OCI-LY1 (cell line): ENCODE measurements around the gene GLP2R.

ENCODE experiments used
- H2AFZ ChIP-seq: fragments of 200-600 bp; sonication (generic), shearing (Covaris generic); 2 replicates; pipeline ENCODE4 v1.6.0; 2014; ENCODE audit warnings: antibody characterized with exemption, mild to moderate bottlenecking, low read length
- H3F3A ChIP-seq: fragments of 200-600 bp; sonication (generic), shearing (Covaris generic); 2 replicates; pipeline ENCODE4 v1.6.0; 2014; ENCODE audit warnings: mild to moderate bottlenecking, antibody characterized with exemption, low read length, moderate library complexity; ENCODE audit not compliant: insufficient read depth
- H3K27ac ChIP-seq: fragments of 200-600 bp; sonication (generic); 2 replicates; pipeline ENCODE4 v1.5.1; 2014; ENCODE audit warnings: low read length, mixed run types, mild to moderate bottlenecking, low read depth; ENCODE audit not compliant: poor library complexity, severe bottlenecking
- H3K27me3 ChIP-seq: fragments of 200-600 bp; sonication (generic); 2 replicates; pipeline ENCODE4 v1.6.0; 2014; ENCODE audit warnings: antibody characterized with exemption, mild to moderate bottlenecking, low read length, moderate library complexity; ENCODE audit not compliant: insufficient read depth
- H3K36me3 ChIP-seq: fragments of 200-600 bp; sonication (generic); 2 replicates; pipeline ENCODE4 v1.6.1; 2014; ENCODE audit warnings: mild to moderate bottlenecking, antibody characterized with exemption, low read length, moderate library complexity, mixed read lengths; ENCODE audit not compliant: insufficient read depth
- H3K4me1 ChIP-seq: fragments of 200-600 bp; sonication (generic); 2 replicates; pipeline ENCODE4 v1.5.1; 2014; ENCODE audit warnings: mild to moderate bottlenecking, low read length, moderate library complexity; ENCODE audit not compliant: insufficient read depth, severe bottlenecking
- H3K4me2 ChIP-seq: fragments of 200-600 bp; sonication (generic), shearing (Covaris generic); 2 replicates; pipeline ENCODE4 v1.6.1; 2014; ENCODE audit warnings: low read length
- H3K4me3 ChIP-seq: fragments of 200-600 bp; sonication (generic); 2 replicates; pipeline ENCODE4 v1.5.1; 2014; ENCODE audit warnings: low read length, low read depth, mild to moderate bottlenecking, mixed read lengths; ENCODE audit not compliant: poor library complexity, severe bottlenecking
- H3K79me2 ChIP-seq: fragments of 200-600 bp; shearing (Covaris generic); 2 replicates; pipeline ENCODE4 v1.6.1; 2016; ENCODE audit warnings: mixed run types, low read length, mixed read lengths; ENCODE audit not compliant: insufficient read depth
- H3K9ac ChIP-seq: fragments of 200-600 bp; sonication (generic), shearing (Covaris generic); 2 replicates; pipeline ENCODE4 v1.6.1; 2014; ENCODE audit warnings: mild to moderate bottlenecking, low read length, mixed read lengths
- H3K9me2 ChIP-seq: fragments of 200-600 bp; sonication (generic), shearing (Covaris generic); 2 replicates; pipeline ENCODE4 v1.6.1; 2014; ENCODE audit warnings: low read depth, mild to moderate bottlenecking, low read length, mixed read lengths
- H3K9me3 ChIP-seq: fragments of 200-600 bp; shearing (Covaris generic); 2 replicates; pipeline ENCODE4 v1.6.1; 2014; ENCODE audit warnings: low read length, mixed read lengths
- H4K20me1 ChIP-seq: fragments of 200-600 bp; sonication (generic), shearing (Covaris generic); 2 replicates; pipeline ENCODE4 v1.6.0; 2016; ENCODE audit warnings: mild to moderate bottlenecking, low read length; ENCODE audit not compliant: insufficient read depth
- EZH2 ChIP-seq: fragments of 200-600 bp; sonication (generic), shearing (Covaris generic); IDR thresholded peaks from 2 replicates; pipeline ENCODE4 v1.8.0; 2017; ENCODE audit warnings: borderline replicate concordance, mixed run types, mild to moderate bottlenecking, antibody characterized with exemption, low read length, moderate library complexity, mixed read lengths
- TF ChIP-seq, protein P1 (sequence below): fragments of 200-600 bp; sonication (generic), shearing (Covaris generic); IDR thresholded peaks from 2 replicates; pipeline ENCODE4 v1.5.1; 2017; ENCODE audit warnings: mild to moderate bottlenecking, antibody characterized with exemption, low read length, moderate library complexity, mixed read lengths

GLP2R gene

DNA sequence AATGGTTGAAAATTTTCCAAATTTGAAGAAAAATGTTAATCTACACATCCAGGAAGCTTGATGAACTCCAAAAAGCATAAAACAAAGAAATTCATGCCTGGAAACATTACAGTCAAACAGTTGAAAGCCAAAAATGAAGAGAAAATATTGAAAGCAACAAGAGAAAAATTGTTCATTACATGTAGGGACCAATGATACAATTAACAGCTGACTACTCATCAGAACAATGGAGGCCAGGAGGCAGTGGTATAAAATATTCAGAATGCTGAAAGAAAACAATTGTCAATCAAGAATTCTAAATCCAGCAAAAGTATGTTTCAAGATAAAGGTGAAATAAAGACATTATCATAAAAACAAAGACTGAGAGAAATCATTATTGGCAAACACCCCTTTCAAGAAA lies 57.7 kb downstream of the GLP2R start:
- Histone ChIP-seq H4K20me1 (no peaks in the 10 kb centered on the region), H3K9me2 (no peaks in the 10 kb centered on the region), H3K27ac (no peak overlapping the region), H3K4me1 (no peaks in the 10 kb centered on the region), H3K9ac (no peak overlapping the region), H3K79me2 (no peaks in the 10 kb centered on the region), H3K9me3 (peaks cover 3% of the 10 kb centered on the region; the same call in 1 of the 2 replicates), H3K4me3 (no peak overlapping the region), H3K27me3 (no peaks in the 10 kb centered on the region), H2AFZ (no peak overlapping the region), H3K4me2 (no peak overlapping the region), H3K36me3 (no peaks in the 10 kb centered on the region), H3F3A (no peaks in the 10 kb centered on the region)
- TF ChIP-seq EZH2: no peak
- TF ChIP-seq, protein P1, sequence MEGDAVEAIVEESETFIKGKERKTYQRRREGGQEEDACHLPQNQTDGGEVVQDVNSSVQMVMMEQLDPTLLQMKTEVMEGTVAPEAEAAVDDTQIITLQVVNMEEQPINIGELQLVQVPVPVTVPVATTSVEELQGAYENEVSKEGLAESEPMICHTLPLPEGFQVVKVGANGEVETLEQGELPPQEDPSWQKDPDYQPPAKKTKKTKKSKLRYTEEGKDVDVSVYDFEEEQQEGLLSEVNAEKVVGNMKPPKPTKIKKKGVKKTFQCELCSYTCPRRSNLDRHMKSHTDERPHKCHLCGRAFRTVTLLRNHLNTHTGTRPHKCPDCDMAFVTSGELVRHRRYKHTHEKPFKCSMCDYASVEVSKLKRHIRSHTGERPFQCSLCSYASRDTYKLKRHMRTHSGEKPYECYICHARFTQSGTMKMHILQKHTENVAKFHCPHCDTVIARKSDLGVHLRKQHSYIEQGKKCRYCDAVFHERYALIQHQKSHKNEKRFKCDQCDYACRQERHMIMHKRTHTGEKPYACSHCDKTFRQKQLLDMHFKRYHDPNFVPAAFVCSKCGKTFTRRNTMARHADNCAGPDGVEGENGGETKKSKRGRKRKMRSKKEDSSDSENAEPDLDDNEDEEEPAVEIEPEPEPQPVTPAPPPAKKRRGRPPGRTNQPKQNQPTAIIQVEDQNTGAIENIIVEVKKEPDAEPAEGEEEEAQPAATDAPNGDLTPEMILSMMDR: no peak

DNA sequence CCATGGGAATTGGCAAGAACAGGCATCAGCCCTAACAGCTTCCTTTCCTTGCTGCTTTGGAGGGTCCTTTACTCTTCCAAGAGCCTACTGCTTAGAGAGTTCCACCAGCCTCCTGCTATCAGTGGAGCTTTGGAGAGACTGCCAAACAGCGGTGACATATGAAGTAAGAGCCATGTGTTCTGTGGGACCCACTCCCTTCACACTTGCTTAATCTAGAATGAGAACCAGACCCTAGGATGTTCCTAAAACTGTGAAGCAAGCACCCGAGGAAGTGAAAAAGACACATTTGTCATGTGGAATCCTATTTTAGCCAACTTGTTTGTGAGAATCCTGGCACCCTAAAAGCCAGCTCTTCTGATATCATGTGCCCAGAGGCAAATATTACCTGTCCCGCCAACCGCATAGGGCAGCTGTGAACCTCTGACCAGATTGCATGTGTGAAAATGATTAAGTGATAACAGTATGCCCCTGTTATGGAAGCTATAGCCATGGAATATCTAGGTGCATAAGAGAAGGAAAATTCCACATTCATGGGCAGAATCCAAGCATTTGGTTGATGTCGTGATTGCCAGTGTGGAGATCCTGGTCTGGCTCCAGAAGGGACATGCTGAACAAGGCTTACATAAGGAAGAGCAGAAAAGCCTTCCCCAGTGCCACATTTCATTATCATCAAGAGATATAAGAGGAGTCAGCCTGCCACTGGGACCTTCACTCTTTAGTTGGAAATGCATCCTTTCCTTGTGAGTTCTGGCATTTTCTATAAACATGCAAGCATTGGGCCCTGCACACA lies 60.6 kb downstream of the GLP2R start:
- Histone ChIP-seq H3K9me3 (peaks cover 3% of the 10 kb centered on the region; the same call in 1 of the 2 replicates), H3K9ac (no peak overlapping the region), H4K20me1 (no peaks in the 10 kb centered on the region), H3K4me2 (no peak overlapping the region), H2AFZ (no peak overlapping the region), H3K27me3 (no peaks in the 10 kb centered on the region), H3K9me2 (no peaks in the 10 kb centered on the region), H3K36me3 (no peaks in the 10 kb centered on the region), H3K4me1 (no peaks in the 10 kb centered on the region), H3K79me2 (no peaks in the 10 kb centered on the region), H3F3A (no peaks in the 10 kb centered on the region), H3K4me3 (no peak overlapping the region), H3K27ac (no peak overlapping the region)
- TF ChIP-seq EZH2: no peak
- TF ChIP-seq, protein P1: no peak

- H2AFZ ChIP-seq: no peak overlapping the region
- no peak overlapping the region for H3K9ac ChIP-seq
- no peaks in the 10 kb centered on the region for H3K79me2 ChIP-seq
- no peak overlapping the region for H3K27ac ChIP-seq
- H3K27me3 ChIP-seq: no peaks in the 10 kb centered on the region
- no peaks in the 10 kb centered on the region for H3K36me3 ChIP-seq
- no peaks in the 10 kb centered on the region for H3K4me1 ChIP-seq
- no peaks in the 10 kb centered on the region for H3K9me2 ChIP-seq
- H3F3A ChIP-seq: no peaks in the 10 kb centered on the region
- H4K20me1 ChIP-seq: no peaks in the 10 kb centered on the region
- no peak overlapping the region for H3K4me2 ChIP-seq
- H3K9me3 ChIP-seq: peaks cover 3% of the 10 kb centered on the region; the same call in 1 of the 2 replicates
- no peak for TF ChIP-seq EZH2
- TF ChIP-seq, protein P1: no peak
- no peak overlapping the region for H3K4me3 ChIP-seq
These were observed 61.8 kb downstream of the GLP2R start for GRCh38 chr17:9887508-9887907.
